Activated CD8-positive, alpha-beta memory T cell treated with anti-CD3 and anti-CD28 coated beads for 4 hours (primary cell): Measurements from ENCODE around the gene IL24.
"Not testable (repeated sequence)": the region's sequence is repeated elsewhere in the genome, so short reads cannot be mapped to it uniquely, and the experiment has no call there.

ENCODE experiments used
- DNase-seq, 2 donors: peaks; one replicate each; pipeline ENCODE4 v3.0.0-alpha.2; 2020; ENCODE audit warnings: low read depth in 2 of 2

The IL24 gene

DNA sequence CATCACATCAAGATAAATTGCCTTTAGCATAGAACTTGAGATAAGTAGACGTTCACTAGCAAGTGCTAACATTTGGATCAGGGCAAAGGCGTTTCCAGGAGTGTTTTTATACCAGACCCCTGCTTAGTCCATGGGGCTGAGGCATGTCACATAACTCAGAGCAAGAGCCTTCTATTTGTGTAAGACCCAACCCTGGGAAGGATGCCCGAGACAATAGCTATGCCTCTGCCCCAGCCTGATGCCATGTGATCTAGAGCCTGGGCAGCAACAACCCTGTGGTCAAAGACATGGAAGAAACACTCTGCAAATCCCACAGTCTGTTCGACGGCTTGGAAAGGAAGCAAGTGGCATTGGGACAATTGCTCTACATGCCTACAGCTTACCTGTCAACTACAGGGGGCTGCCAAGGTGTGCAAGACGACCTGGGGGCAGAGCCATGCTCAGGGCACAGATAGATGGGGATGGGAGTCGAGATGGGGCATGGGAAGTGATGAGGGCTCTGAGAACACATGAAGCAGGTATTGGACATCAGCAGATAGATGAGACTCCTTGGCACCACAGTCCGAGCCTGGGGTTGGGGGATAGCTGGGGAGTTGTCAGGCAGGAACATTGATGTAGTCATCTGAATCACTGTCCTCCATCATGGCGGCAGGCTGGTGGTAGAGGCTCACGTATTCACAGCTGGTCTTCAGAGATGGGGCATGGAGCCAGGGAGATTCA lies 7.3 kb downstream of the IL24 start:
- DNase-seq, result no peak

DNA sequence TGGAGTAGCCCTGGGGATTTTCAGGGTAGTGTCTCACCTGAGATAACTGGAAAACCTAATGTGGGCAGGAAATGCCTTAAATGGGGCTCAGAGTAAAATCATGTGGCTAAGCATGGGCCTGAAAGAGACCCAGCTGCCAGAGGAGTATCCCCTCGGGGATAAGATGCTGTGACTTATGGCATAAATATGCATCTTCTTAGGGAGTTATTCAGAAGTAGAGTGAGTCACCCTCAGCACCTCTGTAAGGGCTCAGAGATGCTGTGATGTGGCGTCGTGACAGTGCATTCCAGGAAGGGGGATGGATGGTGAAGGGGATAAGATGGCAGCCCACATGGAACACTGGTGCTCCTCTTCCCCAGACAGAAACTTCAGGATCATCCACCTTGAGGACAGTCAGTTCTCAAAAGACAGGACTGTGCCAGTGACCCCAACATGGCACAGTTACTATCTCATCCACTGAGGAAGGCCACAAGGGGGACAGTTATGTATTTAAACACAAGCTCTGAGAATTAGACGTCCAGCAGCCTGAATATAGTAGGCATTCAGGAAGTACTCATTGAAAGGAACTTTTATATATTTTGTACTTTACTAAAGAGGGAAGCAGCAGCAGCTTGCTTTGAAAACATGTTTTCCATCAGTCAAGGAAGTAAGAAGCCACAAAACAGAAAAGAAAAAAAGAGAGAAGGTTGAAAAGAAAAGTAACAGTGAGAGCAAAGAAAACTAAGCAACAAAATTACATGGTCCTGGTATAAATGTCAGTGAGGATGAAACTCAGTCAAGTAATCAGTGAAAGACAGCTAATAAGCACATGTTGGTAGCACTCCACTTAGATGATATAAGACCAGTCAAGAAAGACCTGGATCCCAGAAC lies 8.3 kb downstream of the IL24 start:
- no peak for DNase-seq

DNA sequence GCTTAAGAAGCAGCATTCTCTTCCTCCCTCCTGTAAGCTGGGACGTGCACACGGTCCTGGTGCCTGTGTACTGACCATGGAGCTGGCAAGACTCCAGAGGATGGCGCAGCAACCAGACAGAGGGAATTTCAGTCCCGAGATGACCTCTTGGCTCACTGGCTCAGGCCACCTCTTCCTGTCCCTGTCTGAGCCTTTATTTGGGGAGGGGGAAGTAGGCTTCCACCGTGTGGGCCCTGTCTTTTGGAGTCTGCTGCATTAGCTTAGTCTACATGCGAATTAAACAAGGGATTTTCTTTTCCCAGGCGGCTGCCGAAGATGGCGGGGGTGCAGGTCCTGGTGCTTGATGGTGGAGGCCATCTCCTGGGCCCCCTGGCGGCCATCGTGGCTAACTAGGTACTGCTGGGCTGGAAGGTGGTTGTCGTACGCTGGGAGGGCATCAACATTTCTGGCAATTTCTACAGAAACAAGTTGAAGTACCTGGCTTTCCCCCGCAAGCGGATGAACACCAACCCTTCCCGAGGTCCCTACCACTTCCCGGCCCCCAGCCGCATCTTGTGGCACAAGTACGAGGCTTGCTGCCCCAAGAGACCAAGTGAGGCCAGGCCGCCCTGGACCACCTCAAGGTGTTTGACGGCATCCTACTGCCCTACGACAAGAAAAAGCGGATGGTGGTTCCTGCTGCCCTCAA lies 10.2 kb downstream of the IL24 start:
- DNase-seq, result no peak

DNA sequence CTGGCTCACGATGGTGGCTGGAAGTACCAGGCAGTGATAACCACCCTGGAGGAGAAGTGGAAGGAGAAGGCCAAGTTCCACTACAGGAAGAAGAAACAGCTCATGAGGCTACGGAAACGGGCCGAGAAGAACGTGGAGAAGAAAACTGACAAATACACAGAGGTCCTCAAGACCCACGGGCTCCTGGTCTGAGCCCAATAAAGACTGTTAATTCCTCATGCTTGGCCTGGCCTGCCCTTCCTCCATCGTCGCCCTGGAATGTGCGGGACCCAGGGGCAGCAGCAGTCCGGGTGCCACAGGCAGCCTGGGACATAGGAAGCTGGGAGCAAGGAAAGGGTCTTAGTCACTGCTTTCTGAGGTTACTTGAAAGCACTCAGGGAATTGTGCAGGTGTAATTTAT lies 10.8 kb downstream of the IL24 start:
- DNase-seq, result no peak

DNA sequence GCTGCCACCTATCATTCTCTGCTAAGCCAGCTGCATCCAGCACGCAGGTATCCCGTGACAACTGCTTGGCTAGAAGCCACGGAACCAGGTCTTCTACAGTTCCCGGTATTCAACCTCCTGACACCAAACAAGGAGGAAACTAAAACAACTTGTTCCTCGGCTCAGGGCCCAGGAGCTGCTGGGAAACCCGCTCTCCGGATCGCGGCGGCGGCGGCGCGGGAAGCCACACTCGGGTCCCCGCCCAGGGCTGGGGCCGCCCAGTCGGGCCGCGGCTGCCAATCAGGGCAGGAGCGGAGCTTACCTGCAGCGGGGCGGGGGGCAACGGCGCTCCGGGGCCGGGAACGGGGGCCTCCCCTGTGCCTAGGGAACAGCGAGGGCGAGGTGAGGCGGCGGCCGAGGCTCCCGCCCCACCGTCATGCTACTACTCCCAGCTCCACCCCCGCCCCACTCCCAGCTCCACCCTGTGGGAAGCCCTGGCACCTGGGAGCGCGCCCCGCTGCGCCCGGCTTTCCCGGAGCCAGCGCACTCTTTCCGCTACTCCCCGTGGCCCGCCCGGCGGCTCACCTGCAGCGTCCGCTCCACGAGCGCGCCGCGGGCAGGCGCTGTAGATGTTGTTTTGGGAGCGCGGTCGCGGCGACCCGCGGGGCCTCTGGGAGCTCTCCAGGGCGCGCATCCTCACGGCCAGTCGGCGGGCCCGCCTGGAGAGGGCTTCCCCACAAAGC lies 12.1 kb downstream of the IL24 start:
- no peak for DNase-seq

DNA sequence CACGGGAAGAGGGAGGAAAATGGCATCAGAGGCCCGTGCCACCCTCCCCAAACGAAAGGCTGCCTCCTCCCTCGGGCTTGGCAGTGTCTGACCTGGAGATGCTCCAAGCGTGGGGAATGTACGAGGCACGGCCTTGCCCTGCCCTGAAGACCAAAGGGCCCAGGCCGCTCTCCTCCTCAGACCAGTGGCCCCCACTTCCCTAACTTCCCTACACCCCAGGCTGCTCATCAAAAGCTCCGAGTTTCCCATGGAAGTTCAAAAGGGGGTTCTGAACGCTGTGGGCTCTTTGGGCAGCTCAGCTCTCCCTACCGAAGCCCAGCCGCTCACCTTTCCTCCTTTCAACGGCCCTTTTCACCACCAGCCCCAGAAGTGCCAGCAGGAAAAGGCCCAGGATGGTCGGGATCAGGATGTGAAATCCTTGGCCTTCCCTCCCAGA lies 12.7 kb downstream of the IL24 start:
- DNase-seq, result no peak

DNA sequence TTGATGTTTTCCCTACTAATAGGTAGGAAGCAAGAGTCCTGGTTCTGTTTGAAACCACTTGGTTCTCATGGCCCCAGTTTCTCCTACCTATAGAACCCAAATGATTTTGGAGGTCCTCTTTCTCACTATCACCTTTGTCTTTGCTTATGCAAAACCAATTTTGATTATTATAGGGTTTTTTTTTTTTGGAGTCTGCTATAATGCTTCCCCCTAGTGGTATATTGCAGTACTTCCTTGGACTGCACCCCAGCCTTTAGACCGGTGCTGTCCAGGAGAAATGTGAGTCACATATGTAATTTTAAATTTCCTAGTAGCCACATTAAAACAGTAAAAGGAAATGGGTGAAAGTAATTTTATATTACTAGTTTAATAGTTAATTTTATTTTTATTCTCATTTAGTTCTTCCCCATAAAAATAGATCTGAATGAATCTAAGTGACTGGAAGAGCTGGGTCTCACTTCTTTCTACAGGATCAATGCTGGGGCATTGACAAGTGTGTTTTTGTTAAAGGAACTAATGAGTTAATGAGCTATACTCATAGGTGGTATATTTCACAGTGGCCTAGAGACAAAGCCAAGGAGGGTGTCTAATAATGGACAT lies 13.9 kb downstream of the IL24 start:
- DNase-seq, result no peak

DNA sequence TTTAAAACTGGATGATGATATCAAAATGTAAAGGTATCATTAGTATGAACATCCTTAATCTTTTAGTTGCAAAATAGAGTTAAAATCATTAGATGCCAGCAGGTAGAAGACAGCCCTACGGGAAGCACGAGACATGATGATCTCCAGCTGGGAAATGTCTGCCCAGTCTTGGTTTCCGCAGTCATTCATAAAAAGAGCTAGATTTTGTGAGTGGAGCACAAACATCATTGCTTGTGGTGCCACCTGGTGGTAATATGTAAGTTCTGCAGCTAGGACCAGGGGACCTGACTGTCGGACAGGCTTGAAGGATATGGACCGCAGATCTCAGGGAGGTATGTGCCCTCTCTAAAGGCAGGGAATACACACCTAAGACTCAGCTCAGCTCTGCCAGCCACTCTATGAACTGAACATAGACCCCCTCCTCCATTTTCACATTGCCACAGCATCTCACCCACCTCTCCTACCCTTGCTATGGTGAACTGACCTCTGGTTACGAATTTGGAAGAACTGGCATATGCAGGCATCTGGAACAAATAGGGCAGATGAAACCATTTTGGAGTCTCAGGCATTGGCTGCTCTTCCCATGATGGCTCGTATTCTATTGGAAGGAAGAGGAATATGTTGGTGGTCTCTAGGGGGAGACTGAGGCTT lies 15.3 kb downstream of the IL24 start:
- no peak for DNase-seq

DNA sequence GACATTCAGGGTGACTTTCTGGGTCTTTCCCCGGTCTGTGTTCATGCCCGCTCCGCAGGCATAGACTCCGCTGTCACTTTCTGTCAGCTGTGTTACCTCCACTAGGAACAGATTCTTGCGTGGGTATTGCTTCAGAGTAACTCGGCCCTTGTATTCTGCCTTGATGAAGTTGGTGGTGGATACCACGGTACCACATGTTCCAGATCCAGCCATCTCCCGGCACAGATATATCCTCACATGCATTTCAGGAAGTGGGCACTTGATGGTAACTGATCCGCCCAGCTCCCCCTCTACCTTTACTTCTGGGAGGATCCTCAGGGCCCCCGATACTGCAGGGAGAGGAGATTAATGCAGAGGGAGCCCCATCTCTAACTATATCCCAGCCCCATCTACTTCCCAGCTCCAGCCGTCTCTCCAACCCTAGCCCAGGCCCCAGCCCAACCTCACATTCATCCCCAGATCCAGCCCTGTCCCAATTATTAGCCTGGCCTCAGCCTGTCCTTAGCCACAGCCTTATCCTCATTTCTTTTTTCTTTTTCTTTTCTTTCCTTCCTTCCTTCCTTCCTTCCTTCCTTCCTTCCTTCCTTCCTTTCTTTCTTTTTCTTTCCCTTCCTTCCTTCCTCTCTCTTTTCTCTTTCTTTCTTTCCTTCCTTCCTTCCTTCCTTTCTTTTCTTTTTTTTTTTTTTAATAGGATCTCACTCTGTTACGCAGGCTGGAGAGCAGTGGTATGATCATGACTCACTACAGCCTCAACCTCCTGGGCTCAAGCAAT lies 16.7 kb downstream of the IL24 start:
- DNase-seq, result no peak

DNA sequence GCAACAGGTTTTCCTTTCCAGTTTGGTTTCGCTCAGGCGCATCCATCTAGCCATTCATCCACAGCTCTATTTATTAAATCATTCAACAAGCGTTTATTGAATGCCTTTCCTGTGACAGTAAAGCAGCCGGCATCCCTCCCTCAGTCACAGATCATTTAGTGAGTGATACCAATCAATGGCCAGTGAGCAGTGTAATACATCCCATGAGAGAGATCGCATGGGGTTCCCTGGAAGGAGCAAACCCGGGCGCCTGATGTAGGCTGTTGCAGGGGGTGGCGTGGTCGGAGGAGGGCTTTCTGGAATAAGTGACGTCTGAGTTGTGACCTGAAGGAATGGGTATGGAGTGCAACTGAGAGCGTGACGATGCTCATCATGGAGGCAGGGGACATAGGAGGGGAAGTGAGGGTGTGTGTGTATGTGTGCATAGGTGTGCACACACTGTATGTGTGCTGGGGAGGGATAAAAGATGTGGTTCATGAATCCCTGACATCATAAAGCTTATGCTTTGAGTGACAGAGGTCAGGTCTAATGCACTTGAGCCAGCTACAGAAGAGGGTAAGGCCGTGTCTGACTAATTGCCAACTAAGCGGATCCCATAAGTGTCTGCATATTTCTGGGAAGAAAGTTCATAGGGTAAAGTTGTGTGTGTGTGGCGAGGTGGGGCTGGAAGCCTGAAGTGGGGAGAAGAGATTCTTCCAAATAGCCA lies 17.9 kb downstream of the IL24 start:
- DNase-seq, result no peak

DNA sequence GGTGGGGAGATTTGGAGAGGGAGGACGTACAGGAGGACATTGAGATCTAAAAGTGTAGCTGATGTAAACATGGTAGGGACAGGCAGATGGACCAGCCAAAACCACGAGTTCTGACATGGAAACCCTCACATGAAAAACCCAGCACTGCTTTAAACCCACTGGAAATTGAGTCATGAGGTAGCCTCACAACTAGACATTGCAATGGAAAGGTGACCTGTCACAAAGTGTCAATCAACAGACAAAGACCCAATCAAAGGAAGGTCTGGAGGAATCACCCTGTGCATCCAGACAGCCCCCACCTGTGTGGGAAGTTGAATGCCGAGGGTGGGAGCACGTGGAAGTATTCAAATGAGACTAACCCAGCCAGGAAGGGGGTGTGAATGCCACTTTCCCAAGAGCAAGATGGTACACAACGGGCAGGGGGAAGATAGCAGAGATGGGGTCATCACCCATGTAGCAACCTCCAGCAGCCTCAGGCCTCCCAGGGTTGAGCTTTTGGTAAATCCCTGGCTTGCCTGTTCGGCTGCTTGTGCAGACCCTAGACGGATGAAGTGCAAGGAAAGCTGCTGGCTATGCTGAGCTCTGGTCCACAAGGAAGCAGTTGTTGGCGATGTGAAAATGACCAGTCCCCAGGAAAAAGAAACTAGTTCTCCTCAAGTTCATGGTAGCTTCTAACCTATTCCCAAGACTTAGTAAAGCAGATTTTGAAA lies 18.9 kb downstream of the IL24 start:
- no peak for DNase-seq

DNA sequence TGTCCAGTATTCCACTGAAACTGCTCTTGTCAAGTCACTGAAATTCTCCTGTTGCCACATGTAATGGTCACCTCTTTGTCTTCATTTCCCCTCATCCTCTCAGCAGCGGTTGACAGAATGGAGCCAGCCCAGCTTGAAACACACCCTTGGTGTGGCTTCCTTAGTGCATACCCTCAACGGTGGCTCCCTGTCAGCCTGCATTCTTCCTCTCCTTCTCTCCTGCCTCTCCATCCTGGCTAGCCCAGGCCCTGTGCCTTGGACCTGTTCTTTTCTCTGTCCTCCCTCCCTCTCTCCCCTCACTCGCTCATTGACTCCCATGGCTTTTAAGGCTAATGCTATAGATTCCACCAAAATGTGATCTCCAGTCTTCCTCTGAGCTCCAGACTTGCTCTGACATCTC lies 20.8 kb downstream of the IL24 start:
- DNase-seq, result no peak

DNA sequence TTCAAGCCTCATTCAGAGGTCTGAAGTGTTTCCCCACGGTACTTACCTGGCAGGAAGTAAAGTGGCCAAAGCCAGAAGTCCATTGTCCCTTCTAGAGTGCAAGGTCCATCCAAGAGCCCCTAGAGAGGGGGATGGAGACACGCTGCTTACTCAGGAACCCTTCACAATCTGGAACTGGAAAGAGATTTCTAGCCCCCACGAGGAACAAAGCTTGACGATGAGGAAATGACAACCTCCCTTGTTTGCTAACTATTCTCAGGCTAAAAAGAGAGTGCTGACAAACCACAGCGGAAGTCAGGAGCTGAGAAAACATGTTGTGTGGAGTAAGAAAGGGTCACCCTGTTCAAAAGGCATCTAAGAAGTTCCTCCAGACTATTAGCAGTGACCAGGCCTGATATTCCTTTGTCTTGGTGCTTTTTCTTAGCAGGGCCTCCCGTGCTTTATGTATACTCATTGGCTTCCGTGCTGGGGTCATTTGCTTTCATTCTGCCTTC lies 24.6 kb downstream of the IL24 start, which contains the start of gene FCMR:
Gene FCMR, minus strand, starts transcription at position 170 of the 494 bp plus-strand sequence. Its CDS starts 87 bp downstream, at position 83.
- no peak for DNase-seq

DNA sequence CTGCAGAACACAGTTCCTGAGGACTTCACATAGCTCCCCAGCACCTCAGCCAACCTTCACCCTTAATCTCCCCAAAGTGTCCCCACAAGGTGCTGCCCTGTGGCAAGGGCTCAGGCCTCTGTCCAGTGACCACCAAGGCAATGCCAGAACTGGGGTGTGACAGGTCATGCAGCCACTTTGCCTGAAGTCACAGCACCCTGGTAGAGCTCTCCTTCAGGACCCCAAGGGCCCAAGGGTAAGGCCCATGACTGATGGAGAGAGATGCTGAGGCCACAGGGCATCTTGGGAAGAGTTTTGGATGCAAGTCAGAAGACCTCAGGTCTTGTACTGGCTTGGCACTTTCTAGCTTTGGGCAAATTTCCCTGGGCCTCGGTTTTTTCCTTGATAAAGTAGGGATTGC lies 25.3 kb downstream of the IL24 start:
- no peak for DNase-seq

DNA sequence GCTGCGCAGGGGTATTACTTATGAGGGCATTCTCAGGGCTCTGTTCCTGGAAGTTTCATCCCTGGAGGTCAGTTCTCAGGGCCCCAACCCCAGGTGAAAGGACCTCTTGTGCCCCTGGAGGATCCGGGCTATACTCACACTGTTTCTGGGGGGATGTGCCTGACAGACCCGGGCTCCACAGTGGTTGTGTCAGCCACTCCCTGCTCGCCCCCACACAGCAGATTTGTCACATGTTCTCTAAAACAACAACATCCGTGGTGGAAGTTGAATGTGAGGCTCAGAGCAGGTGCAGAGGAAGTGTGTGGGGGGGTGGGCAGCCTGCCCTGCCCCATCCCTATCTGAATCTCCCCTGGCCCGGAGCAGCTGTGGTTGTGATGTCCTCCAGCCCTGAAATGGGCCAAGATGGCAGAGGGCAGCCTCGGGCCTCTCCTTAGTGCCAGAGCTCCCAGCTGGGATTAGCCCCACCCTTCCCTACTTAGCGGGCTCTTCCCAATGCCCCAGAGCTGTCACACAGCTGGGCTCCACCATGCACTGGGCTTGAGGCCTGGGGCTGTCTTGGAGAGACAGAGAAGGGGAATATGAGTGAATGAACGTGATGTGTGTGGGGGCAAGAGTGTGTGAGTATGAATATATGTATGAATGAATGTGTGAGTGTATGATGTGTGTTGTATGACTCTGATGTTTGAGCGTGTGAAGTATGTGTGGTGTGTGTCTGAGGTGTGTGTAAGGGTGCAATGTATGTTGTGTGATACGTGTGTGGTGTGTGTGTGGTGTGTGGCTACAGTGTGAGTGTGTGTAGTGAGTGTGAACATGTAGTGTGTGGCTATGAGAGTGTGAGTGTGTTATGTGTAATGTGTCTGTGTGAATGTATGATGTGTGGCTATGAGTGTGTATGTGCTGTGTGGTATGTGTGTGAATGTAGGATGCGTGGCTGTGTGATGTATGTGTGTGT lies 26.0 kb downstream of the IL24 start:
- DNase-seq, result peak; percentile 46 to 63

DNA sequence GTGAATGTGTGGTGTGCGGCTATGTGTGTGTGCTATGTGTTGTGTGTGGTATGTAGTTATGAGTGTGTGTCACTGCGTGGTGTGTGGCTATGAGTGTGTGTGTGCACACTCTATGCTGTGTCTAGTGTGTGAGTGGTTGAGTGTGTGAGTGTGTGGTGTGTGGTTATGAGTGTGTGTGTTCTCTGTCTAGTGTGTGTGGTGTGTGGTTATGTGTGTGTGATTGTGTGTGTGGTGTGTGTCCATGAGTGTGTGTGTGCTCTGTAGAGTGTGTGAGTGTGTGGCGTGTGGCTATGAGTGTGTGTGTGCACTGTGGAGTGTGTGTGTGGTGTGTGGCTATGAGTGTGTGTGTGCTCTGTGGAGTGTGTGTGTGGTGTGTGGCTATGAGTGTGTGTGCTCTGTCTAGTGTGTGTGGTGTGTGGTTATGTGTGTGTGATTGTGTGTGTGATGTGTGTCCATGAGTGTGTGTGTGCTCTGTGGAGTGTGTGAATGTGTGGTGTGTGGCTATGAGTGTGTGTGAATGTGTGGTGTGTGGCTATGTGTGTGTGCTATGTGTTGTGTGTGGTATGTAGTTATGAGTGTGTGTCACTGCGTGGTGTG lies 26.8 kb downstream of the IL24 start:
- not testable (repeated sequence) for DNase-seq

DNA sequence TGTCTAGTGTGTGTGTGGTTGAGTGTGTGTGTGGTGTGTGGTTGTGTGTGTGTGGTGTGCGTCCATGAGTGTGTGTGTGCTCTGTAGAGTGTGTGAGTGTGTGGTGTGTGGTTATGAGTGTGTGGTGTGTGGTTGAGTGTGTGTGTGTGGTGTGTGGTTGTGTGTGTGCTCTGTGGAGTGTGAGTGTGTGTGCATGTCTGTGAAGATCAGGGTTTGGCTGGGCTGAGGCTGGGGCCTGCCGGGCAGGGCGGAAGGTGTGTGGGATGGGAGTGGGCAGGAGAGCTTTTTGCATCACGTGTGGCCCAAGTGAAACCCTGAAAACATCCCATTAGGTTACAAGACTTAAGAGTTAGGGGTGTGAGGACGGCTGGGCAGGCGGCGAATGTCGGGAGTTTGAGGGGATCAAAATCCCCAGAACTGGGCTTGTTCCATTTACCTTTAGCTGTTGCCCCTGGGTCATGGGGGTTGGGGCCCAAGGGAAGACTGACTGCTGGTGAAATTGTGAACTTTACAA lies 27.4 kb downstream of the IL24 start:
- DNase-seq, result no peak
